Spleen (tissue), 11 donors: Measurements from ENCODE around the gene IGF1R. TPM values are rescaled to one million over a fixed set of nuclear protein-coding genes. Genes with fewer than 3 reads are reported as not detected.
A peak's percentile ranks its signal among the peaks of the same experiment; 100 is the strongest.

Experiments
- DNase-seq: peaks from one replicate; pipeline ENCODE4 v3.0.0-alpha.2; 2020
- H3K27ac ChIP-seq, 8 donors: fragments of 200-600 bp; sonication (generic) in 7 of 8; 1 replicate in 4 of 8; 2 replicates in 4 of 8; pipeline versions ENCODE4 v1.5.0 to v1.8.0; 2016 to 2021; ENCODE audit warnings: inconsistent platforms in 4 of 8, mild to moderate bottlenecking in 4 of 8, moderate library complexity in 1 of 8
- H3K27me3 ChIP-seq, 7 donors: fragments of 200-600 bp; sonication (generic) in 6 of 7; replicated peaks in 1 of 7; 1 replicate in 4 of 7; 2 replicates in 3 of 7; pipeline versions ENCODE4 v1.5.0 to v1.8.0; 2016 to 2021; ENCODE audit warnings: inconsistent platforms in 3 of 7, mild to moderate bottlenecking in 1 of 7
- H3K36me3 ChIP-seq, 6 donors: fragments of 200-600 bp; sonication (generic) in 5 of 6; 1 replicate in 4 of 6; 2 replicates in 2 of 6; pipeline versions ENCODE4 v1.5.0 to v1.8.0; 2016 to 2021; ENCODE audit warnings: inconsistent platforms in 2 of 6
- H3K4me1 ChIP-seq, 6 donors: fragments of 200-600 bp; sonication (generic) in 5 of 6; 1 replicate in 3 of 6; 2 replicates in 3 of 6; pipeline versions ENCODE4 v1.5.0 to v1.8.0; 2016 to 2021; ENCODE audit warnings: inconsistent platforms in 3 of 6
- H3K4me3 ChIP-seq, 8 donors: fragments of 200-600 bp; sonication (generic) in 7 of 8; 1 replicate in 4 of 8; 2 replicates in 4 of 8; pipeline versions ENCODE4 v1.5.0 to v1.8.0; 2016 to 2021; ENCODE audit warnings: inconsistent platforms in 4 of 8, mild to moderate bottlenecking in 4 of 8, moderate library complexity in 2 of 8
- H3K9me3 ChIP-seq, 8 donors: fragments of 200-600 bp; sonication (generic) in 7 of 8; 1 replicate in 4 of 8; 2 replicates in 4 of 8; pipeline versions ENCODE4 v1.5.0 to v1.8.0; 2016 to 2021; ENCODE audit warnings: inconsistent platforms in 4 of 8
- CTCF ChIP-seq, 11 experiments: fragments of 200-600 bp in 7 of 11; fragments of 450-650 bp in 4 of 11; sonication (generic) in 4 of 11; IDR thresholded peaks in 8 of 11; conservative IDR thresholded peaks in 3 of 11; 1 replicate in 7 of 11; 2 replicates in 4 of 11; pipeline versions ENCODE4 v1.4.0 to v1.8.0; 2016 to 2021; ENCODE audit warnings: antibody characterized with exemption in 11 of 11, inconsistent platforms in 4 of 11, mild to moderate bottlenecking in 1 of 11
- POLR2A ChIP-seq, 3 donors: fragments of 450-650 bp; IDR thresholded peaks; one replicate each; pipeline ENCODE4 v1.5.1; 2017; ENCODE audit warnings: antibody characterized with exemption in 3 of 3, mild to moderate bottlenecking in 1 of 3
- POLR2AphosphoS5 ChIP-seq, 3 donors: sonication (generic); formaldehyde crosslinking; IDR thresholded peaks; one replicate each; pipeline ENCODE4 v1.5.1; 2017; ENCODE audit warnings: antibody characterized with exemption in 3 of 3
- WGBS, 5 donors: extraction: QIAGEN DNeasy Blood & Tissue Kit in 3 of 5; methylation state at CpG; one replicate each; pipeline versions ENCODE4 v1.1.5 to v1.1.7; 2013 to 2018; 5-methylcytosine and 5-hydroxymethylcytosine counted together
- intact Hi-C: fragments of 100-400 bp; cut with DNase I; formaldehyde crosslinking; loops from one replicate; pipeline ENCODE4 v1.15.0; 2023; ENCODE audit warnings: low total_unique reads
- polyA plus RNA-seq, 3 donors: library from polyadenylated mRNA; stranded (reverse); fragments of 200-250 nt; gene quantifications; one replicate each; pipeline ENCODE4 v1.2.1, GENCODE V29; 2013
- total RNA-seq, 7 donors: library from RNA; depleted of rRNA in 3 of 7; stranded (reverse); fragments of >200 nt in 3 of 7; fragmentation: NEBNext Ultra II Directional in 4 of 7; extraction: Animal tissue kit (Norgen Biotek cat#: 25700) in 4 of 7; gene quantifications; one replicate each; pipeline versions ENCODE4 v1.1.0 to v1.2.1, GENCODE V29; 2016 to 2021
- donor health status: healthy with polysubstance abuse.
- donor health status: DM: no; HTN: no; CAD: no; lungs with moderate emphysema.
- donor health status: DM: no; HTN: no; CAD: no.
- donor health status: Bipolar disorder and iron deficiency.
- donor health status: healthy.
- donor health status: DM: no; HTN: no; CAD: no.
- donor health status: DM: yes; HTN: yes; CAD: no.

Gene IGF1R
- total and polyA plus RNA-seq, 10 donors: 1.1 to 104 (median 53.1) TPM

GRCh38 chr15:98827217-98827616 lies 178.9 kb downstream of the IGF1R start:
- peaks cover 29 to 93% (median 70%) of the 10 kb centered on the region in 8 donors for H3K9me3 ChIP-seq
- H3K36me3 ChIP-seq: peaks cover 0 to 29% (median 0%) of the 10 kb centered on the region in 6 donors
- no peak for DNase-seq
- TF ChIP-seq CTCF (IDR thresholded peaks at IDR 0.05 in 8 of 11, conservative IDR thresholded peaks at IDR 0.05 in 3 of 11): no peak
- no peak for TF ChIP-seq POLR2A (IDR thresholded peaks at IDR 0.05)
- TF ChIP-seq POLR2AphosphoS5 (IDR thresholded peaks at IDR 0.05): no peak
- H3K4me3 ChIP-seq: no peak overlapping the region
- peaks cover 0 to 16% (median 2%) of the 10 kb centered on the region in 6 donors for H3K4me1 ChIP-seq
- H3K27ac ChIP-seq: peak overlapping the region in 2 of 8 donors; percentile 13 to 59
- H3K27me3 ChIP-seq: no peaks in the 10 kb centered on the region
- intact Hi-C loops: no loop called here
- WGBS, 5 donors: 71 to 78% (median 75%) methylated on average over 3 of the region's 3 CpGs

DNA sequence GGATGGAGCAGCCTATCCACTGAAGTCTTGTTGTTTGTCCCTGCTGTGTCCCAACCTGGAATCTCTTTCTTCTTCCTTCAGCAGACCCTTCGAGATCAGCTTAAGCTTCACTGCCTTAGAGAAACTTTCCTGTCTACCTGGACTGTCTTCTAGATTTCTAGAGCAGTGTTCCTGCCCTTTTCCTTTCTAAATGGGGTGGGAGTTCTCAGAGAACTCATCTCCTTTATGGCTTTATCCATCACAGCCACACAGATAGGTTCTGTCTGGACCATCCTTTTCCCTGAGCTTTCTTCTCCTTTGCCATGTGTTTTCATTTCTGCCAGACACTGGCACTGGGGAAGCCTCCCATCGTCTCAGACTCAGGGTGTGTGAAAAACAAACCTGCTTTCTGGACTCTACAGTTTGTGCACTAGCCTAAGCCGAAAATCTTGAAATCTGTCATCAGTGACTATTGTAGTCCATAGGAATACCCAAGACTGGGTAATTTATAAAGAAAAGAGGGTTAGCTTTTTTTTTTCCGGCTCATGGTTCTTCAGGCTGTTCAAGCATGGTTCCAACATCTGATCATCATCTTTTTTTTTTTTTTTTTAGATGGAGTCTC lies 181.8 kb downstream of the IGF1R start:
- TF ChIP-seq POLR2A (IDR thresholded peaks at IDR 0.05): no peak
- no peak for TF ChIP-seq CTCF (IDR thresholded peaks at IDR 0.05 in 8 of 11, conservative IDR thresholded peaks at IDR 0.05 in 3 of 11)
- no peak for TF ChIP-seq POLR2AphosphoS5 (IDR thresholded peaks at IDR 0.05)
- H3K36me3 ChIP-seq: peaks cover 0 to 24% (median 0%) of the 10 kb centered on the region in 6 donors
- DNase-seq: no peak
- no peak overlapping the region for H3K4me3 ChIP-seq
- H3K9me3 ChIP-seq: peaks cover 31 to 97% (median 80%) of the 10 kb centered on the region in 8 donors
- WGBS, 5 donors: 88 to 95% (median 93%) methylated on average over 4 of the region's 4 CpGs
- H3K27me3 ChIP-seq: no peaks in the 10 kb centered on the region
- H3K4me1 ChIP-seq: peaks cover 0 to 7% (median 0%) of the 10 kb centered on the region in 6 donors
- intact Hi-C loops: no loop called here
- H3K27ac ChIP-seq: no peak overlapping the region

DNA sequence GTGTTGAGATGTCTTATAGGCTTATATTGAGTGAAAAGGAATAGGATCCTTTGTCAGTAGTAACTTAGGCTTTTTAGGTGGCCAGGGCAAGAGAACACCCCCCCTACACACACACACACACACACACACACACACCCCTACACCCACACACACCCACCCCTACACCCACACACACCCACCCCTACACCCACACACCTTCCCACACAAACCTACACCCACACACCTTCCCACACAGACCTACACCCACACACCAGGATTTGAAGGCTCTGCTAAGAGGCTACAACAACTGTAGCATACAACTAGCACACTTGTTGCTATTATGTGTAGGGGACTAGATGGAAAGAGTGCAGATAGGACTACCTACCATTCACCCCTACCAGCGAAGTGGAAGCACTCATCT lies 186.6 kb downstream of the IGF1R start:
- no peak for TF ChIP-seq POLR2A (IDR thresholded peaks at IDR 0.05)
- no peak for TF ChIP-seq CTCF (IDR thresholded peaks at IDR 0.05 in 8 of 11, conservative IDR thresholded peaks at IDR 0.05 in 3 of 11)
- TF ChIP-seq POLR2AphosphoS5 (IDR thresholded peaks at IDR 0.05): no peak
- peaks cover 0 to 3% (median 0%) of the 10 kb centered on the region in 6 donors for H3K4me1 ChIP-seq
- intact Hi-C loops: no loop called here
- 70 to 87% (median 82%) methylated on average over 1 of the region's 1 CpG for WGBS, 5 donors
- peaks cover 0 to 17% (median 0%) of the 10 kb centered on the region in 6 donors for H3K36me3 ChIP-seq
- H3K4me3 ChIP-seq: no peak overlapping the region
- H3K27me3 ChIP-seq: no peaks in the 10 kb centered on the region
- peaks cover 12 to 48% (median 34%) of the 10 kb centered on the region in 8 donors for H3K9me3 ChIP-seq
- DNase-seq: no peak
- H3K27ac ChIP-seq: no peak overlapping the region

DNA sequence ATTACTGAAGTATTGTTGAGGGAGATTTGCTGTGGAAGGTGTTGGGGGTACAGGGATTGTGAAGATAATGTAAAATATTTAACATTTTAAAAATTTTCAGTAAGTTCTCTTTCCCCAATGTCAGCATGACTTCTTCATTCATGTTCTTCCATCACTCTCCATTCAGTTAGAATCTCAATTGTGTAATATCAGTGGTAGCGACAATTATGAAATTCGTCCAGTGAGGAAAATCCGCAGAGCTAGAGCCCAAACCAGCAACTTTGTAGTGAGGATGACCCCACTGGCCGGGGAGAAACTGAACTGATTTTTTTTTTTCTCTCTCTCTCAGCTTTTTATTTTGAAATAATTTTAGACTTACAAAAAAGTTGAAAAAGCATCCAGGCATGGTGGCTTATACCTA lies 187.5 kb downstream of the IGF1R start:
- H3K4me1 ChIP-seq: peaks cover 0 to 3% (median 0%) of the 10 kb centered on the region in 6 donors
- H3K9me3 ChIP-seq: peaks cover 7 to 39% (median 25%) of the 10 kb centered on the region in 8 donors
- no peak for DNase-seq

More for the DNA sequence above, 187.5 kb downstream of the IGF1R start:
- Histone ChIP-seq H3K27me3 (no peaks in the 10 kb centered on the region), H3K27ac (no peak overlapping the region), H3K36me3 (peaks cover 0 to 11% (median 0%) of the 10 kb centered on the region in 6 donors), H3K4me3 (no peak overlapping the region)
- WGBS, 5 donors: 47 to 78% (median 66%) methylated on average over 4 of the region's 4 CpGs
- no peak for TF ChIP-seq POLR2A (IDR thresholded peaks at IDR 0.05)
- no peak for TF ChIP-seq POLR2AphosphoS5 (IDR thresholded peaks at IDR 0.05)
- TF ChIP-seq CTCF (IDR thresholded peaks at IDR 0.05 in 8 of 11, conservative IDR thresholded peaks at IDR 0.05 in 3 of 11): no peak
- intact Hi-C loops: no loop called here
